ENCODE measurements around the gene KLF13. TPM values are rescaled to one million over a fixed set of nuclear protein-coding genes. Genes with fewer than 3 reads are reported as not detected.

Gene KLF13
- total RNA-seq, 1 experiment from 2014 or later: 60.1 TPM

DNA sequence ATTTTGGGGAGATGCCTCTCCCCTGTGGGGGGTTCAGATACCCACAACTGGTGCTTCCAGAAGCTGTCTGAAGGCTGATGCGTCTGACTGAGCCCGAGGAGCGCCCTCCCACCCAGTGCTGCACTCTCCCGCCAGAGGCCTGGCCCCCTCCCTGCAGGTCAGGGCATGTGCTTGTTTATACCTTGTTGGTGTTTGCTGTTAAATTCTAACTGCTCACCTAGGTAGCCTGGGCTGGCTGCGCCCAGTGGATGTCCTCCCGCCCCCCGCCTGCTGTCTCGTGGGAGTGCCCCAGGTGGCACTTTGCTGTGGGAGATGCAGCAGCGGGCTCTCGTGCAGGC lies 12.9 kb downstream of the KLF13 start:
- Histone ChIP-seq H3K9ac (ENCODE audit: low read length) (no peak overlapping the region), H3K79me2 (ENCODE audit: insufficient read depth, low read length) (peaks cover 77% of the 10 kb centered on the region), H3K27ac (ENCODE audit: low read depth, low read length) (no peak overlapping the region), H3K9me2 (ENCODE audit: insufficient read depth) (no peaks in the 10 kb centered on the region), H3K4me2 (ENCODE audit: low read length) (no peak overlapping the region), H2AFZ (ENCODE audit: low read depth, low read length, poor library complexity, severe bottlenecking) (no peak overlapping the region), H3K27me3 (ENCODE audit: insufficient read depth, low read length) (no peaks in the 10 kb centered on the region), H3K36me3 (ENCODE audit: control insufficient read depth in 1 of 2, insufficient read depth in 2 of 2, low read length in 2 of 2) (no peaks in the 10 kb centered on the region), H4K20me1 (ENCODE audit: insufficient read depth) (no peaks in the 10 kb centered on the region), H3K9me3 (ENCODE audit: control insufficient read depth in 1 of 2, insufficient read depth in 1 of 2, low read depth in 1 of 2, low read length in 2 of 2) (no peaks in the 10 kb centered on the region), H3K4me1 (ENCODE audit: control insufficient read depth in 1 of 2, insufficient read depth in 2 of 2, low read length in 2 of 2) (peaks cover 7% of the 10 kb centered on the region in 2 experiments; a peak in 3 of 4 replicates), H3K4me3 (replicated peaks in 1 of 2; ENCODE audit: low read depth in 1 of 2, low read length in 2 of 2) (no peak overlapping the region)
- ChIA-PET CTCF (no interaction called here), RAD21 (ENCODE audit: low non-redundant PET in 1 of 2, low total read pairs in 2 of 2, uncharacterized antibody in 2 of 2, unreplicated experiment in 2 of 2) (no interaction called here), POLR2A (no interaction called here)
- DNase-seq (ENCODE audit: low read depth, low spot score) (no peak), ATAC-seq (no peak)
- intact Hi-C loops (cut with micrococcal nuclease): no loop called here
- TF ChIP-seq, protein P1, sequence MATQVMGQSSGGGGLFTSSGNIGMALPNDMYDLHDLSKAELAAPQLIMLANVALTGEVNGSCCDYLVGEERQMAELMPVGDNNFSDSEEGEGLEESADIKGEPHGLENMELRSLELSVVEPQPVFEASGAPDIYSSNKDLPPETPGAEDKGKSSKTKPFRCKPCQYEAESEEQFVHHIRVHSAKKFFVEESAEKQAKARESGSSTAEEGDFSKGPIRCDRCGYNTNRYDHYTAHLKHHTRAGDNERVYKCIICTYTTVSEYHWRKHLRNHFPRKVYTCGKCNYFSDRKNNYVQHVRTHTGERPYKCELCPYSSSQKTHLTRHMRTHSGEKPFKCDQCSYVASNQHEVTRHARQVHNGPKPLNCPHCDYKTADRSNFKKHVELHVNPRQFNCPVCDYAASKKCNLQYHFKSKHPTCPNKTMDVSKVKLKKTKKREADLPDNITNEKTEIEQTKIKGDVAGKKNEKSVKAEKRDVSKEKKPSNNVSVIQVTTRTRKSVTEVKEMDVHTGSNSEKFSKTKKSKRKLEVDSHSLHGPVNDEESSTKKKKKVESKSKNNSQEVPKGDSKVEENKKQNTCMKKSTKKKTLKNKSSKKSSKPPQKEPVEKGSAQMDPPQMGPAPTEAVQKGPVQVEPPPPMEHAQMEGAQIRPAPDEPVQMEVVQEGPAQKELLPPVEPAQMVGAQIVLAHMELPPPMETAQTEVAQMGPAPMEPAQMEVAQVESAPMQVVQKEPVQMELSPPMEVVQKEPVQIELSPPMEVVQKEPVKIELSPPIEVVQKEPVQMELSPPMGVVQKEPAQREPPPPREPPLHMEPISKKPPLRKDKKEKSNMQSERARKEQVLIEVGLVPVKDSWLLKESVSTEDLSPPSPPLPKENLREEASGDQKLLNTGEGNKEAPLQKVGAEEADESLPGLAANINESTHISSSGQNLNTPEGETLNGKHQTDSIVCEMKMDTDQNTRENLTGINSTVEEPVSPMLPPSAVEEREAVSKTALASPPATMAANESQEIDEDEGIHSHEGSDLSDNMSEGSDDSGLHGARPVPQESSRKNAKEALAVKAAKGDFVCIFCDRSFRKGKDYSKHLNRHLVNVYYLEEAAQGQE (IDR thresholded peaks at IDR 0.05; ENCODE audit: low read depth): no peak
- no peak for TF ChIP-seq YY1 (IDR thresholded peaks at IDR 0.05; ENCODE audit: extremely low read depth, insufficient replicate concordance, low read depth, low read length)
- no peak for TF ChIP-seq CBX3 (IDR thresholded peaks at IDR 0.05; ENCODE audit: low read depth)
- TF ChIP-seq ZFX (IDR thresholded peaks at IDR 0.05): no peak
- TF ChIP-seq SIN3A (IDR thresholded peaks at IDR 0.05; ENCODE audit: low read depth): no peak
- no peak for TF ChIP-seq EGR1 (IDR thresholded peaks at IDR 0.05; ENCODE audit: low read depth)
- no peak for TF ChIP-seq TCF7L2 (IDR thresholded peaks at IDR 0.05; ENCODE audit: borderline replicate concordance, extremely low read depth, insufficient read depth, insufficient read length)
- no peak for TF ChIP-seq EZH2 (IDR thresholded peaks at IDR 0.05)
- no peak for TF ChIP-seq SP1 (IDR thresholded peaks at IDR 0.05; ENCODE audit: low read depth)
- no peak for TF ChIP-seq ZNF274 (IDR thresholded peaks at IDR 0.05; ENCODE audit: low read depth, low read length)
- TF ChIP-seq ELF1 (IDR thresholded peaks at IDR 0.05; ENCODE audit: borderline replicate concordance, low read depth): no peak
- TF ChIP-seq, protein P2, sequence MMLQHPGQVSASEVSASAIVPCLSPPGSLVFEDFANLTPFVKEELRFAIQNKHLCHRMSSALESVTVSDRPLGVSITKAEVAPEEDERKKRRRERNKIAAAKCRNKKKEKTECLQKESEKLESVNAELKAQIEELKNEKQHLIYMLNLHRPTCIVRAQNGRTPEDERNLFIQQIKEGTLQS (IDR thresholded peaks at IDR 0.05): no peak
- TF ChIP-seq RAD21 (IDR thresholded peaks at IDR 0.05; ENCODE audit: low read depth): no peak
- TF ChIP-seq SRF (IDR thresholded peaks at IDR 0.05; ENCODE audit: low read depth): no peak
- no peak for TF ChIP-seq EZH2phosphoT487 (IDR thresholded peaks at IDR 0.05; ENCODE audit: borderline replicate concordance)
- TF ChIP-seq, protein P3, sequence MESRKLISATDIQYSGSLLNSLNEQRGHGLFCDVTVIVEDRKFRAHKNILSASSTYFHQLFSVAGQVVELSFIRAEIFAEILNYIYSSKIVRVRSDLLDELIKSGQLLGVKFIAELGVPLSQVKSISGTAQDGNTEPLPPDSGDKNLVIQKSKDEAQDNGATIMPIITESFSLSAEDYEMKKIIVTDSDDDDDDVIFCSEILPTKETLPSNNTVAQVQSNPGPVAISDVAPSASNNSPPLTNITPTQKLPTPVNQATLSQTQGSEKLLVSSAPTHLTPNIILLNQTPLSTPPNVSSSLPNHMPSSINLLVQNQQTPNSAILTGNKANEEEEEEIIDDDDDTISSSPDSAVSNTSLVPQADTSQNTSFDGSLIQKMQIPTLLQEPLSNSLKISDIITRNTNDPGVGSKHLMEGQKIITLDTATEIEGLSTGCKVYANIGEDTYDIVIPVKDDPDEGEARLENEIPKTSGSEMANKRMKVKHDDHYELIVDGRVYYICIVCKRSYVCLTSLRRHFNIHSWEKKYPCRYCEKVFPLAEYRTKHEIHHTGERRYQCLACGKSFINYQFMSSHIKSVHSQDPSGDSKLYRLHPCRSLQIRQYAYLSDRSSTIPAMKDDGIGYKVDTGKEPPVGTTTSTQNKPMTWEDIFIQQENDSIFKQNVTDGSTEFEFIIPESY (IDR thresholded peaks at IDR 0.05; ENCODE audit: extremely low read depth, insufficient replicate concordance, low read length): no peak
- TF ChIP-seq, protein P4, sequence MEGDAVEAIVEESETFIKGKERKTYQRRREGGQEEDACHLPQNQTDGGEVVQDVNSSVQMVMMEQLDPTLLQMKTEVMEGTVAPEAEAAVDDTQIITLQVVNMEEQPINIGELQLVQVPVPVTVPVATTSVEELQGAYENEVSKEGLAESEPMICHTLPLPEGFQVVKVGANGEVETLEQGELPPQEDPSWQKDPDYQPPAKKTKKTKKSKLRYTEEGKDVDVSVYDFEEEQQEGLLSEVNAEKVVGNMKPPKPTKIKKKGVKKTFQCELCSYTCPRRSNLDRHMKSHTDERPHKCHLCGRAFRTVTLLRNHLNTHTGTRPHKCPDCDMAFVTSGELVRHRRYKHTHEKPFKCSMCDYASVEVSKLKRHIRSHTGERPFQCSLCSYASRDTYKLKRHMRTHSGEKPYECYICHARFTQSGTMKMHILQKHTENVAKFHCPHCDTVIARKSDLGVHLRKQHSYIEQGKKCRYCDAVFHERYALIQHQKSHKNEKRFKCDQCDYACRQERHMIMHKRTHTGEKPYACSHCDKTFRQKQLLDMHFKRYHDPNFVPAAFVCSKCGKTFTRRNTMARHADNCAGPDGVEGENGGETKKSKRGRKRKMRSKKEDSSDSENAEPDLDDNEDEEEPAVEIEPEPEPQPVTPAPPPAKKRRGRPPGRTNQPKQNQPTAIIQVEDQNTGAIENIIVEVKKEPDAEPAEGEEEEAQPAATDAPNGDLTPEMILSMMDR (IDR thresholded peaks at IDR 0.05 in 2 of 3, conservative IDR thresholded peaks at IDR 0.05 in 1 of 3; ENCODE audit: borderline replicate concordance in 1 of 3, insufficient read depth in 1 of 3, low read depth in 2 of 3, low read length in 2 of 3): no peak
- TF ChIP-seq, protein P5, sequence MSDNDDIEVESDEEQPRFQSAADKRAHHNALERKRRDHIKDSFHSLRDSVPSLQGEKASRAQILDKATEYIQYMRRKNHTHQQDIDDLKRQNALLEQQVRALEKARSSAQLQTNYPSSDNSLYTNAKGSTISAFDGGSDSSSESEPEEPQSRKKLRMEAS (IDR thresholded peaks at IDR 0.05): no peak
- TF ChIP-seq CEBPB (IDR thresholded peaks at IDR 0.05; ENCODE audit: low read depth): no peak
- TF ChIP-seq JUND (IDR thresholded peaks at IDR 0.05): no peak
- BruUV-seq (replicated peaks): no TSS peak

All from HCT116 (cell line).